K562 (cell line): ENCODE results near the gene GNG7. TPM values are rescaled to one million over a fixed set of nuclear protein-coding genes. Genes with fewer than 3 reads are reported as not detected.
A peak's percentile ranks its signal among the peaks of the same experiment; 100 is the strongest.

Experiments used
- EHMT2 ChIP-seq: fragments of 450-650 bp; IDR thresholded peaks from 2 replicates; pipeline ENCODE4 v1.6.1; 2018; ENCODE audit warnings: antibody characterized with exemption
- ERF ChIP-seq: fragments of 450-650 bp; formaldehyde crosslinking; IDR thresholded peaks from 2 replicates; pipeline ENCODE4 v1.4.0; 2020; ENCODE audit warnings: mild to moderate bottlenecking, mixed read lengths
- EWSR1 ChIP-seq: fragments of 450-650 bp; IDR thresholded peaks from 2 replicates; pipeline ENCODE4 v1.6.1; 2018; ENCODE audit warnings: borderline replicate concordance, mild to moderate bottlenecking, low read depth, moderate library complexity; ENCODE audit not compliant: partially characterized antibody
- KDM2B ChIP-seq: fragments of 250-450 bp; sonication (Bioruptor Pico); IDR thresholded peaks from 2 replicates; pipeline ENCODE4 v1.8.0; 2021; ENCODE audit warnings: mild to moderate bottlenecking, moderate library complexity
- MCM5 ChIP-seq: fragments of 450-650 bp; IDR thresholded peaks from 2 replicates; pipeline ENCODE4 v1.6.1; 2016; ENCODE audit warnings: low read depth
- PTRF ChIP-seq: fragments of 450-650 bp; IDR thresholded peaks from 2 replicates; pipeline ENCODE4 v1.6.1; 2016; ENCODE audit warnings: mild to moderate bottlenecking, missing genetic modification characterization, missing compliant biosample characterization
- ZNF12 ChIP-seq: sonication (generic); formaldehyde crosslinking; IDR thresholded peaks from 2 replicates; pipeline ENCODE4 v1.4.0; 2020; ENCODE audit warnings: mild to moderate bottlenecking, missing genetic modification reagents
- polyA plus RNA-seq, 8 experiments: library from polyadenylated mRNA; depleted of rRNA in 4 of 8; stranded (reverse) in 5 of 8; unstranded in 3 of 8; fragments of >200 nt; fragmentation: Nextera tagmentation in 2 of 8; fragmentation: Illumina TruSeq in 1 of 8; extraction: Ambion mirVana in 2 of 8; extraction: Trizol in 1 of 8; gene quantifications; 2 replicates each; pipeline versions ENCODE4 v1.2.1 to v1.2.3, GENCODE V29; 2011 to 2014; ENCODE audit warnings: inconsistent platforms in 1 of 8, missing spikeins in 1 of 8
- total RNA-seq, 7 experiments: library from RNA; depleted of rRNA in 6 of 7; stranded (reverse); fragments of >200 nt in 6 of 7; fragmentation: Illumina TruSeq in 2 of 7; extraction: Trizol in 2 of 7; gene quantifications; 2 replicates each; pipeline versions ENCODE4 v1.2.1 to v1.2.3, GENCODE V29; 2011 to 2021; ENCODE audit warnings: low replicate concordance in 1 of 7
- TF ChIP-seq, protein P1 (sequence below): sonication (generic); formaldehyde crosslinking; IDR thresholded peaks from 2 replicates; pipeline ENCODE4 v1.8.1; 2022; ENCODE audit warnings: missing genetic modification reagents
- TF ChIP-seq, protein P2 (sequence below): sonication (generic); formaldehyde crosslinking; IDR thresholded peaks from 2 replicates; pipeline ENCODE4 v1.5.0; 2020; ENCODE audit warnings: missing genetic modification reagents
- TF ChIP-seq, protein P3 (sequence below): fragments of 450-650 bp; IDR thresholded peaks from 2 replicates; pipeline ENCODE4 v1.6.1; 2014; ENCODE audit warnings: low read depth, mild to moderate bottlenecking, moderate library complexity, borderline replicate concordance
- TF ChIP-seq, protein P4 (sequence below): fragments of 150-350 bp; conservative IDR thresholded peaks from 2 replicates; pipeline ENCODE4 v1.6.1; 2014; ENCODE audit warnings: low read length

Gene GNG7
- total and polyA plus RNA-seq, 9 of the 15 experiments (the other 6 are each of a cell fraction or from before 2014, with no cell fraction given): 0.01 to 0.20 (median 0.06) TPM; not detected in 1

DNA sequence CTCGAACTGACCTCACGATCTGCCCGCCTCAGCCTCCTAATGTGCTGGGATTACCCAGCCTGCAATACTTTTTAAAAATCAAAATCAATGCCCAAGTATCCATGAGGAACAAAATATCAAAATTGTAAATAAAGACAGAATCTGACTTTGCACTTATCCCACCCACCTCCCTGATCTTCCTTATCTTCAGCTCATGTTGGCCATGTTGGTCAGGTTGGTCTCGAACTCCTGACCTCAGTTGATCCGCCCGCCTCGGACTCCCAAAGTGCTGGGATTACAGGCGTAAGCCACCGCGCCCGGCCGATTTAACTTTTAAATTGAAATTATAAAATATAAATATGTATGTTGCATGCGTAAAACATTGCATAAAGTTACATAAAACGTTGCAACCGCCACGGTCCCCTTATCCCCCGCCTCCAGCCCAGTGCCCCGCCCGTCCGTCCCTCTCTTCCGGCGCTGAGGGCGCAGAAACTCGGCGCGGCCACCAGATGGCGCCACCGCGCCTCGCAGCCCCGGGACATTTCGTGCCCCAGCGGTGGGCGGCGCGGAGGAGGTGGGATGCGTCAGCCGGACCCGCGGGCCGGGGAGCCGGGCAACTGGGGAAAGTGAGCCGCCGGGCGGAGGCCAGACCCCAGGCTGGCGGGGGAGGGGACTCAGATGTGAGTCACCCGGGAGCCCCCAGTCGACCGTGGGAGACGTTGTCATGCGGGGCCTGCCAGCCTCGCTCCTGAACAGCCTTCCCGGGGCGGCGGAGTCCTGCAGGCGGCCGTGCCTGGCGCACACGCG is 228.1 kb downstream of the GNG7 start (continued):
- TF ChIP-seq, protein P1, sequence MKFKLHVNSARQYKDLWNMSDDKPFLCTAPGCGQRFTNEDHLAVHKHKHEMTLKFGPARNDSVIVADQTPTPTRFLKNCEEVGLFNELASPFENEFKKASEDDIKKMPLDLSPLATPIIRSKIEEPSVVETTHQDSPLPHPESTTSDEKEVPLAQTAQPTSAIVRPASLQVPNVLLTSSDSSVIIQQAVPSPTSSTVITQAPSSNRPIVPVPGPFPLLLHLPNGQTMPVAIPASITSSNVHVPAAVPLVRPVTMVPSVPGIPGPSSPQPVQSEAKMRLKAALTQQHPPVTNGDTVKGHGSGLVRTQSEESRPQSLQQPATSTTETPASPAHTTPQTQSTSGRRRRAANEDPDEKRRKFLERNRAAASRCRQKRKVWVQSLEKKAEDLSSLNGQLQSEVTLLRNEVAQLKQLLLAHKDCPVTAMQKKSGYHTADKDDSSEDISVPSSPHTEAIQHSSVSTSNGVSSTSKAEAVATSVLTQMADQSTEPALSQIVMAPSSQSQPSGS (CRISPR knock-in tag): no peak
- TF ChIP-seq PTRF (tag): no peak
- 0 out of 2 replicates have a peak, but pooled peaks have one; percentile 72 for TF ChIP-seq KDM2B (CRISPR knock-in tag)
- TF ChIP-seq, protein P2, sequence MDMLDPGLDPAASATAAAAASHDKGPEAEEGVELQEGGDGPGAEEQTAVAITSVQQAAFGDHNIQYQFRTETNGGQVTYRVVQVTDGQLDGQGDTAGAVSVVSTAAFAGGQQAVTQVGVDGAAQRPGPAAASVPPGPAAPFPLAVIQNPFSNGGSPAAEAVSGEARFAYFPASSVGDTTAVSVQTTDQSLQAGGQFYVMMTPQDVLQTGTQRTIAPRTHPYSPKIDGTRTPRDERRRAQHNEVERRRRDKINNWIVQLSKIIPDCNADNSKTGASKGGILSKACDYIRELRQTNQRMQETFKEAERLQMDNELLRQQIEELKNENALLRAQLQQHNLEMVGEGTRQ (CRISPR knock-in tag): no peak
- TF ChIP-seq ZNF12 (CRISPR knock-in tag): no peak
- TF ChIP-seq ERF: no peak
- TF ChIP-seq MCM5: no peak
- TF ChIP-seq EWSR1: no peak
- TF ChIP-seq, protein P3, sequence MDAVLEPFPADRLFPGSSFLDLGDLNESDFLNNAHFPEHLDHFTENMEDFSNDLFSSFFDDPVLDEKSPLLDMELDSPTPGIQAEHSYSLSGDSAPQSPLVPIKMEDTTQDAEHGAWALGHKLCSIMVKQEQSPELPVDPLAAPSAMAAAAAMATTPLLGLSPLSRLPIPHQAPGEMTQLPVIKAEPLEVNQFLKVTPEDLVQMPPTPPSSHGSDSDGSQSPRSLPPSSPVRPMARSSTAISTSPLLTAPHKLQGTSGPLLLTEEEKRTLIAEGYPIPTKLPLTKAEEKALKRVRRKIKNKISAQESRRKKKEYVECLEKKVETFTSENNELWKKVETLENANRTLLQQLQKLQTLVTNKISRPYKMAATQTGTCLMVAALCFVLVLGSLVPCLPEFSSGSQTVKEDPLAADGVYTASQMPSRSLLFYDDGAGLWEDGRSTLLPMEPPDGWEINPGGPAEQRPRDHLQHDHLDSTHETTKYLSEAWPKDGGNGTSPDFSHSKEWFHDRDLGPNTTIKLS: no peak
- TF ChIP-seq, protein P4, sequence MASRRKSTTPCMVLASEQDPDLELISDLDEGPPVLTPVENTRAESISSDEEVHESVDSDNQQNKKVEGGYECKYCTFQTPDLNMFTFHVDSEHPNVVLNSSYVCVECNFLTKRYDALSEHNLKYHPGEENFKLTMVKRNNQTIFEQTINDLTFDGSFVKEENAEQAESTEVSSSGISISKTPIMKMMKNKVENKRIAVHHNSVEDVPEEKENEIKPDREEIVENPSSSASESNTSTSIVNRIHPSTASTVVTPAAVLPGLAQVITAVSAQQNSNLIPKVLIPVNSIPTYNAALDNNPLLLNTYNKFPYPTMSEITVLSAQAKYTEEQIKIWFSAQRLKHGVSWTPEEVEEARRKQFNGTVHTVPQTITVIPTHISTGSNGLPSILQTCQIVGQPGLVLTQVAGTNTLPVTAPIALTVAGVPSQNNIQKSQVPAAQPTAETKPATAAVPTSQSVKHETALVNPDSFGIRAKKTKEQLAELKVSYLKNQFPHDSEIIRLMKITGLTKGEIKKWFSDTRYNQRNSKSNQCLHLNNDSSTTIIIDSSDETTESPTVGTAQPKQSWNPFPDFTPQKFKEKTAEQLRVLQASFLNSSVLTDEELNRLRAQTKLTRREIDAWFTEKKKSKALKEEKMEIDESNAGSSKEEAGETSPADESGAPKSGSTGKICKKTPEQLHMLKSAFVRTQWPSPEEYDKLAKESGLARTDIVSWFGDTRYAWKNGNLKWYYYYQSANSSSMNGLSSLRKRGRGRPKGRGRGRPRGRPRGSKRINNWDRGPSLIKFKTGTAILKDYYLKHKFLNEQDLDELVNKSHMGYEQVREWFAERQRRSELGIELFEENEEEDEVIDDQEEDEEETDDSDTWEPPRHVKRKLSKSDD: no peak
- TF ChIP-seq EHMT2: no peak
